ENCODE measurements around the gene PSMB8.
A peak's percentile ranks its signal among the peaks of the same experiment; 100 is the strongest.

DNA sequence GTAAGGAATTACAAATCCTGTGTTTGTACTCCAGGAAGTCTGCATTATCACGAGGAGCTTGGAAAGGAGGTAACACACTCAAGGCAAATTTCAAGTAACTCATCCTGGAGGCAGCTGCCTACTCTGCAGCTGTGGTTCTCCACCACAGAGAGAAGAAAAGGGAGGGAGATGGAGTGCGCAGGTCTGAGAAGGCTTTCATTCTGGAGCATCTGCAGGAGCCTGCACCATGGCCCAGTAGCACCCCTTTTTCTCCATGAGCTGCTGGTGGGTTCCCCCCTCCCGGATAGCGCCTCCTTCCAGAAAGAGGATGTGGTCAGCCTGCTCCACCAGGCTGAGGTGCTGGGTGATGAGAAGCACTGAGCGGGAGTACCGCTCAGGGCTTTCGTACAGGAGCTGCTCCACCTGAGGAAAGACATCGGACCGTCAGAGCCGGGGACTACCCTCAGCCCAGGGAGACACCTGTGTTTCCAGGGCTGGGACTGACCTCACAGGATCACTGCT is 1.6 kb upstream of the PSMB8 start:
- TF ChIP-seq CTCF (IDR thresholded peaks at IDR 0.05; ENCODE audit: insufficient read depth, low read length) (no peak), POLR2AphosphoS5 (IDR thresholded peaks at IDR 0.05; ENCODE audit: low read depth) (peak; percentile 24; the same call in 1 of the 2 replicates)
- TF ChIP-seq, protein P1, sequence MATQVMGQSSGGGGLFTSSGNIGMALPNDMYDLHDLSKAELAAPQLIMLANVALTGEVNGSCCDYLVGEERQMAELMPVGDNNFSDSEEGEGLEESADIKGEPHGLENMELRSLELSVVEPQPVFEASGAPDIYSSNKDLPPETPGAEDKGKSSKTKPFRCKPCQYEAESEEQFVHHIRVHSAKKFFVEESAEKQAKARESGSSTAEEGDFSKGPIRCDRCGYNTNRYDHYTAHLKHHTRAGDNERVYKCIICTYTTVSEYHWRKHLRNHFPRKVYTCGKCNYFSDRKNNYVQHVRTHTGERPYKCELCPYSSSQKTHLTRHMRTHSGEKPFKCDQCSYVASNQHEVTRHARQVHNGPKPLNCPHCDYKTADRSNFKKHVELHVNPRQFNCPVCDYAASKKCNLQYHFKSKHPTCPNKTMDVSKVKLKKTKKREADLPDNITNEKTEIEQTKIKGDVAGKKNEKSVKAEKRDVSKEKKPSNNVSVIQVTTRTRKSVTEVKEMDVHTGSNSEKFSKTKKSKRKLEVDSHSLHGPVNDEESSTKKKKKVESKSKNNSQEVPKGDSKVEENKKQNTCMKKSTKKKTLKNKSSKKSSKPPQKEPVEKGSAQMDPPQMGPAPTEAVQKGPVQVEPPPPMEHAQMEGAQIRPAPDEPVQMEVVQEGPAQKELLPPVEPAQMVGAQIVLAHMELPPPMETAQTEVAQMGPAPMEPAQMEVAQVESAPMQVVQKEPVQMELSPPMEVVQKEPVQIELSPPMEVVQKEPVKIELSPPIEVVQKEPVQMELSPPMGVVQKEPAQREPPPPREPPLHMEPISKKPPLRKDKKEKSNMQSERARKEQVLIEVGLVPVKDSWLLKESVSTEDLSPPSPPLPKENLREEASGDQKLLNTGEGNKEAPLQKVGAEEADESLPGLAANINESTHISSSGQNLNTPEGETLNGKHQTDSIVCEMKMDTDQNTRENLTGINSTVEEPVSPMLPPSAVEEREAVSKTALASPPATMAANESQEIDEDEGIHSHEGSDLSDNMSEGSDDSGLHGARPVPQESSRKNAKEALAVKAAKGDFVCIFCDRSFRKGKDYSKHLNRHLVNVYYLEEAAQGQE (IDR thresholded peaks at IDR 0.05; ENCODE audit: insufficient replicate concordance, low read depth), result no peak

All from HL-60 (cell line).